Sciatic nerve (tissue), 2 donors: Measurements from ENCODE around the gene SP9. TPM values are rescaled to one million over a fixed set of nuclear protein-coding genes. Genes with fewer than 3 reads are reported as not detected.
A peak's percentile ranks its signal among the peaks of the same experiment; 100 is the strongest.

Experiments
- ATAC-seq: fragments of 200-7000 bp; cut with Tn5 transposase; one replicate; pipeline ENCODE4 v1.9.1; 2020; ENCODE audit warnings: mild to moderate bottlenecking, moderate library complexity
- DNase-seq: peaks from one replicate; pipeline ENCODE4 v3.0.0-alpha.2; 2020; ENCODE audit warnings: low spot score
- intact Hi-C: fragments of 100-400 bp; cut with DNase I; formaldehyde crosslinking; loops from one replicate; pipeline ENCODE4 v1.14.2; 2022
- total RNA-seq: library from RNA; stranded (reverse); fragmentation: NEBNext Ultra II Directional; extraction: Animal tissue kit (Norgen Biotek cat#: 25700); gene quantifications from one replicate; pipeline ENCODE4 v1.2.1, GENCODE V29; 2021
- donor health status: DM: no; HTN: no; CAD: no.
- donor health status: DM: no; HTN: no; CAD: no.

Gene SP9
- not detected for total RNA-seq

GRCh38 chr2:174334781-174335251, at the start of gene SP9:
Gene SP9 (plus strand): TSS chr2:174334954. CDS start chr2:174335093, 139 bp downstream.
- no peak for ATAC-seq
- intact Hi-C loops = loop anchor here (10.0 kb wide), 1 partner anchor 1760 kb away; the partner anchor contains the start of genes HOXD12 and HOXD13

DNA sequence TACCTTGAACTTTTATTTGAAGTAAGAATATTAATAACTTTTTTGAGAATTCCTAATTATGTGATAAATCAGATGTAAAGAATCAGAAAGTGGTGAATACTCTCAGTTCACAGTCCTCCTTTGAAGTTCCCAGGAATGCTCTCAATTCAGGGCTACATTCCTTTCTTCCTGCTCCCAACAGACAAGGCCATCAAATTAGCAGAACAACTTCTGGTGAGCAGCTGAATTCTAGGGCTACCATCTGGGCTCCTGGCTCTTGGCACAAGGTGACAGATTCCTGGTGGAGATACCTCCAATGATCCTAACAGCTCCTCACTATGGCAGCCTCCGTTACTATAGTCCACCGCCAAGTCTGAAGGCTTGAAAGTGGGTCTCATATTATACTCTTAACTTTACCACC, 48.6 kb upstream of the SP9 start:
- intact Hi-C loops = no loop called here
- no peak for ATAC-seq

More at GRCh38 chr2:174334781-174335251, at the start of gene SP9:
- DNase-seq = no peak

GRCh38 chr2:174292908-174293307, 41.8 kb upstream of the SP9 start:
- ATAC-seq = no peak
- intact Hi-C loops = no loop called here
- DNase-seq = no peak

More for the DNA sequence above, 48.6 kb upstream of the SP9 start:
- no peak for DNase-seq

DNA sequence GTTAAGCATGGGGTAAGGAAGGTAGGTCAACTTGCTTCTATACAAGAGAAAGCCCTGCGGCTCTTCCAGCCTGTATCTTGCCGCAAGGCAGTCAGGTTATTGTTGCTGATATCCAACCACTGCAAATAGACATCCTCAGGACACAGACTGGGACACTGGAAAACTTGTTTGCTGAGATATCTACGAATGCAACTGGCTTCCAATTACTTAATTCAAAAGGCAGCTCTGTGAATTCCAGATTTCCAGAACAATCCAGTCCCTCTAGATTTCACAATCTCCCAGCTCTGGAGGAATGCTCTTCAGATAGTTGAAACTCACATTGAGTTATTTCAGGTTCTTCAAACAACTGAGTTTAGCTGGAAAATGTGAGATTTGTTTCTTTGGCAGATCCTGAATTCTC, 34.6 kb upstream of the SP9 start:
- no peak for DNase-seq
- intact Hi-C loops = no loop called here
- no peak for ATAC-seq

DNA sequence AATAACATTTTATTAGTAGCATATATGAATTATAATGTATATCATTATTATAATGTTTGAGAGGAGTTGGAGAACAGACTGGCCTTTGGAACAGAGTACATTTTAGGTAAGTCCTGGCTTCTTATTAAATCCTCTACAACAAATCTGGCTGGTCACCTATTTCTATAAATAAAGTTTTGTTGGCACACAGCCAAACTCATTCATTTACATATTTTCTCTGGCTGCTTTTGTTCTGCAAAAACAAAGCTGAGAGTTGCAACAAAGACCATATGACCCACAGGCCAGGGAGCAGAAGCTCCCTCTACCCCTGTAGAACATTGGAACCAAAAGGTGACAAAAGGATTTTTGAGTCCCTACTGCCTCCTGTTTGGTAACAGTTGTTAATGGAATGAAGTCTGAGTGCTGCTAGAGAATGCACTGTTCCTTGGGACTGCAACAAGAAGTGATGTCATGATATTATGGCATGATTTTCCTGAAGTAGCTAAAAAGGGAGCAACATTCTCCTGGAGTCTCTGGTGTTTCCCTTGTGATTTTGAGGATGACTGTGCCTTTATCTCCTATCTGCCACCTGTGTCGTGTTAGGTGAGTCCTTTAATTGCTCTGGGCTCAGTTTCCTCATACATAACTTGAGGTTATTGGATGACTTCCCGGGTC, 22.0 kb upstream of the SP9 start:
- ATAC-seq = no peak
- DNase-seq = no peak
- intact Hi-C loops = loop anchor here (5.0 kb wide), 1 partner anchor 1275 kb away; no protein-coding TSS in a partner anchor

- ATAC-seq (no peak), DNase-seq (no peak)
- intact Hi-C loops = no loop called here
Measured at GRCh38 chr2:174322149-174322548, 12.6 kb upstream of the SP9 start.

DNA sequence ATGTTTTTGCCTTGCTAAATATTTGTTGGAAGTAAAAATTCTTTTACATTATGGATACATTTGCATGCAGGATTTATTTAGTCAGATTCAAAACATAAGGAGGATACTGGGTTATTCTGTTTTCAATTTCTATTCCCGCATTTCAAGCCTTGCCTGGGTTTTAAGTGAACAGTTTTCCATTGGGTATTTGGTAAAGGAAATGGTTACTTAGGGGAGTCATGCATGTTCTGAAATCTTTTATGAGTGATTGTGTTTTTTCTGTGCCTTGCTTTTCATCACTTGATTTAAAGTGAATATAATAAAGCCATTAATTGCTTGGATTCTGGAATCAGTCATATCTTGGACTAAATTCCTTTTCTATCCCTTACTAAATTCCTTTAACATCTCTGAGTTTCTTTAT, 12.0 kb upstream of the SP9 start:
- intact Hi-C loops = no loop called here
- DNase-seq (no peak), ATAC-seq (no peak)

DNA sequence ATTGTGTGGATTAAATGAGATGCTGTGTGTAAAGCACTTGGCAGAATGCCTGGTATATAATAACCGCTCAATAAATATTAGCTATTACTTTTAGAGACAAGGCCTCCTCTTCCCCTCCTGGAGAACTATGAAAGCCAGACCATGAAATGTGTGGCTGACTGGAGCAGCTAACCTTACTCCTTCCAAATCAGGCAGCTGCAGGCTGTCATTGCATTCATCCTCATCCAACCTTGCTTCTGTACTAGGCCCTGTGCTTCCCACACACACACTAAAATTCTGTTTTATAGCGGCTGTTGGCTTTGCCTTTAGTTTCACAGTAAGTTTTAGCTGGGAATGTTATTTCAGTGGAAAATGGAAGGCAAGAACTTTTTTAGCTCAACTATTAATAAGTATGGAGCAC, 10.2 kb upstream of the SP9 start:
- DNase-seq (no peak), ATAC-seq (no peak)
- intact Hi-C loops = no loop called here

DNA sequence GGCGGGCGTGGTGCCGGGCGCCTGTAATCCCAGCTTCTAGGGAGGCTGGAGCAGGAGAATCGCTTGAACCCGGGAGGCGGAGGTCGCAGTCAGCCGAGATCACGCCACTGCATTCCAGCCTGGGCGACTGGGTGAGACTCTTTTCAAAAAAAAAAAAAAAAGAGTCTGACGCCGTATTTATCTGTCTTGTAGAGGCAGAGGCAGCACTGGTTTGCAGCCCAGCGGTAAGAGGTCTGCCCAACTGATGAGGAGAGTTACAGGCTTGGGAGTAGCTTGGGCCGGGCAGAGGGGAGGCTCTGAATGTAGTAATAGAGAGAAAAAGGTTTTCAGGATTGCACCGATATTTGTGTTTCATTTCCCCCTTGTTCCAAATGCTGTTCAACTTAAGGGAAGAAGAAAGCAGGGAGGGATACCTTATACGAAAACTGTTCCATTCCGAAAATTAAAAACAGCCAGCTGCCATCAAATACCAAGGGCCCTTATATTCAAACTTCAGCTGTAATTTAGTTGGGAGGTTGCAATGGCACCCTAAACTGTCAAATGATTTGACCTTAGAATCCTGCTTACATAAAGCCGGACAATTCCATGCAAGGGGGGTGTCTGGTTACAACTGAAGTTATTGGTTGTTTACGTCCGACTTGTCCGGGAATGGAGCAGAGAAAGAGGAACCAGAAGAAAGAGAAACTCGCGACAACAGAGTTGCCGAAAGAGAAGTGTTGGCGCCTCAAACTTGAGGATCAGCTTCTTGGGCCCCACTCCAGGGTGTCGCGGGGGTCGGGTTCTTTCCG, 9.2 kb upstream of the SP9 start:
- DNase-seq (no peak), ATAC-seq (peak; percentile 38)
- intact Hi-C loops = no loop called here

- DNase-seq = peak; percentile 67
- peak; percentile 60 for ATAC-seq
- intact Hi-C loops = no loop called here
Measured at GRCh38 chr2:174326161-174327020, 8.4 kb upstream of the SP9 start.

DNA sequence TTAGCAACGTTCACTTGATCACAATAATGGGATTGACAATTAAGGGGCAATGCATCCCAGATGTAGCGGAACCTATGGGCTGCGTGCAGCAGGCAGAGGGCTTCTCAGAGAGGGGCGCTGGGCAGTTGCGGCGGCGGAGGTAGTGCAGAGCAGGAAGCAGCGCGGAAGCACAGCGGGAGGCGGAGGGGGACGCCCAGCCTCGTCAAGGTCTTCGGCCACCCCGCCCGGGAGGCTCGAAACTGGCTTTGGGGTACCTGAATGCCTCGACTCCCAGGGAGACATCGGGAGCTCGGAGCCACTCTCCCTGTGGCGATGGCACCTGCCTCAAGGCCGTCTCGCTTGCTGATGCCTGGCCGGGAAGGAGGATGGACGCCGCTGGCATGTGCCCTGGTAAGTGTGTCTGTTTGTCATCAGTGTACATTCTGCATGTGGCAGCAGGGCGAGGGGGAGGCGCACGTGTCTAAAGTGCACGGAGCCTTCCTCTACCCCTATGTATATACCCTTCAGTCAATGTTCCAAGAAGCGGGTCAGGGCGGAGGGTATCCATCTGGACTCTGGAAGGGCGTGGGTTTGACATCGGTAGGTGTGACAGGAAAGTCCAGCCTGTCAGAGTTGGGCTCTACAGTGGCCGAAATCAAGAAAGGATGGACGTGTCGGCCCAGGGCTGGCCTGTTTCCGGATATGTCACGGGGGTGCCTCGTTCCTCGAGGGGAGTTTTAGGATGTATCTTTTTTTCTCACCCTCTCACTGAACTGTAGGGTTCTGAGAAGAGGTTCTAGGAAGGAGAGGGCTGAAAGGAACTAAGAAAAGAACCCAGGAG, 7.5 kb upstream of the SP9 start:
- intact Hi-C loops = no loop called here
- peak; percentile 32 for ATAC-seq
- DNase-seq = no peak

DNA sequence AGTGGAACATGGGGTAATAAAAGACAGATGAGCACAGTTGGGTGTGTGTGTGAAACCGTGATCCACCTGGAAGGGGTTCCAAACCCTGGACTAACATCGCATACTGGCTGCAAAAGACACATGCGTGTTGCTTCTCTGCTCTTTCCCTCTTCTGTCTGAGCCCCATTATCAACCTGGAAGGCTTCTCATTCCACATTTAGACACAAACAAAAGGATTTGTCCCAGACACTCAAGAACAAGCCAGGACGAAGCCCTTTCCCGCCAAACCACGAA, 7.0 kb upstream of the SP9 start:
- no peak for ATAC-seq
- intact Hi-C loops = no loop called here
- DNase-seq = no peak

- ATAC-seq (no peak), DNase-seq (no peak)
- intact Hi-C loops = no loop called here
Measured at GRCh38 chr2:174328114-174328960, 6.4 kb upstream of the SP9 start.

- intact Hi-C loops = no loop called here
- no peak for ATAC-seq
- no peak for DNase-seq
Measured at GRCh38 chr2:174328961-174329715, 5.6 kb upstream of the SP9 start.

GRCh38 chr2:174330945-174331594, 3.7 kb upstream of the SP9 start:
- intact Hi-C loops = loop anchor here (10.0 kb wide), 1 partner anchor 1764 kb away; the partner anchor contains the start of genes HOXD12 and HOXD13
- ATAC-seq = no peak
- DNase-seq = no peak

DNA sequence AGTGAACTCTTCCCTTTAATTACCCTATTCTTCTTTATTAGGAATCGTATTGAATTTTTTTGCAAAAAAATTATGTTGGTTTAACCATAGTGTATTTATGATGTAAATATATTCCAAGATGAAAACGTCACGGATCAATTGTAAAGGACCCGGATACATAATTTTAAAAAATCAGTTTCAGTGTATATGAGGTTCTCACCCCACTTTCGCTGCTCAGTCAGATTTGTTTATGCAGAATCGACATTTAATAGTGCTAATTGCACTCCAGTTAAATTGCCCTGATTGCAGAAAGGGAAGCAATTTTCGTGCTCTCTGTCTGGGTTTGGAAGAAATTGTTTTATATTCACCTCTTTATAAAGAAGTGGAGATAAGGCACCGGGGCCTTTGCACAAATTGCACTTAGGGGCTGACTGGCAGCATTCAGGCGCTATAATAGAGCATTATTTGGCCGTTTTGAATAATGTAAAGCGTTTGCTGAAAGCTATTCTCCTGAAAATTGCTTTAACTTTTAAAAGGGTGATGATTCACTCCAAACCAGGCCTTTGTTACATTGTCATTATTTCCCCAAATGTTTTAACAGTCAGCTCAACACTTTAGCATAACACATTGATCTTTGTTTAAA, 3.0 kb upstream of the SP9 start:
- intact Hi-C loops = loop anchor here (10.0 kb wide), 1 partner anchor 1763 kb away; the partner anchor contains the start of genes HOXD12 and HOXD13
- no peak for DNase-seq
- ATAC-seq = no peak
